Measurements from ENCODE around the gene AFF3.

AFF3 gene

DNA sequence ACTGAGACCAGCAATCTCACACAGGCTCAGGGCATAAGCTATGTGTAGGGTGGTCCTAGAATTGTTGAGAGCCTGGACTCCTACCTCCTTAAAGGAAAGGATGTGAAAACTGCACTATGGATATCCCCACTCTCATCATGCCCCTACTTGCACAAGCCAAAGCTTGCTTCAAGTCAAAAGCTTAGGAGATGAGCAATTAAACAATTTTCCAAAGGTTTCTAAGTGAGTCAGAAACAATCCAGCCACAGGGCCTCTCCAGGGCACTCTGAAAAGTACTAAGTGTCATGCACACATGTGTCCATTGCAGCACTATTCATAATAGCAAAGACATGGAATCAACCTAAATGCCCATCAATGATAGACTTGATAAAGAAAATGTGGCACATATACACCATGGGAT, 215.4 kb downstream of the AFF3 start:
- ChIA-PET POLR2A (no interaction called here), CTCF (interaction anchor here (1.2 kb wide), 1 partner anchor 10 kb away, joined by 3 read pairs; no protein-coding TSS in a partner anchor)
- TF ChIP-seq, protein P1, sequence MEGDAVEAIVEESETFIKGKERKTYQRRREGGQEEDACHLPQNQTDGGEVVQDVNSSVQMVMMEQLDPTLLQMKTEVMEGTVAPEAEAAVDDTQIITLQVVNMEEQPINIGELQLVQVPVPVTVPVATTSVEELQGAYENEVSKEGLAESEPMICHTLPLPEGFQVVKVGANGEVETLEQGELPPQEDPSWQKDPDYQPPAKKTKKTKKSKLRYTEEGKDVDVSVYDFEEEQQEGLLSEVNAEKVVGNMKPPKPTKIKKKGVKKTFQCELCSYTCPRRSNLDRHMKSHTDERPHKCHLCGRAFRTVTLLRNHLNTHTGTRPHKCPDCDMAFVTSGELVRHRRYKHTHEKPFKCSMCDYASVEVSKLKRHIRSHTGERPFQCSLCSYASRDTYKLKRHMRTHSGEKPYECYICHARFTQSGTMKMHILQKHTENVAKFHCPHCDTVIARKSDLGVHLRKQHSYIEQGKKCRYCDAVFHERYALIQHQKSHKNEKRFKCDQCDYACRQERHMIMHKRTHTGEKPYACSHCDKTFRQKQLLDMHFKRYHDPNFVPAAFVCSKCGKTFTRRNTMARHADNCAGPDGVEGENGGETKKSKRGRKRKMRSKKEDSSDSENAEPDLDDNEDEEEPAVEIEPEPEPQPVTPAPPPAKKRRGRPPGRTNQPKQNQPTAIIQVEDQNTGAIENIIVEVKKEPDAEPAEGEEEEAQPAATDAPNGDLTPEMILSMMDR (IDR thresholded peaks at IDR 0.05; ENCODE audit: control extremely low read depth, extremely low read depth, low read depth, missing control alignments) = no peak
- no peak for DNase-seq (ENCODE audit: extremely low spot score)

DNA sequence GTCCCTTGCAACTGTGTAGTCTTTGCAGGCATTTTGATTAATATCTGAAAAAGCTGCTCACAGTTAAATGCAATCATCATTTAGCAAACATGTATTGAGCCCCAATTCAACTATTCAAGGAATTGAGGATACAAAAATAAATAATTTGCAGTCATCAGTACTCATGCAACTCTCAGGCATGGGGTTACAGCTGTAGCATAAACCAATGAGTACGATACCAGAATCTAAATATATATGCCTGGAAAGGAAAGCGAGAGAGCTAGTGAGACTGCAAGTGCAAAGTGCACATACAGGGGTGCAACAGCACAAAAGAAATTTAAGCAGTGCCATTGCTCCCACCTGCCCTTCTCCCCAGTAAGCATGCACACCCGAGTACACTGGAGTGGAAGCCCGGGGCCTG, 216.4 kb downstream of the AFF3 start:
- CTCF ChIA-PET = interaction anchor here (1.2 kb wide), 2 partner anchors 9 kb away, joined by 3 to 5 read pairs; no protein-coding TSS in a partner anchor
- TF ChIP-seq, protein P1 (IDR thresholded peaks at IDR 0.05; ENCODE audit: control extremely low read depth, extremely low read depth, low read depth, missing control alignments) = no peak
- DNase-seq (ENCODE audit: extremely low spot score) = no peak
- POLR2A ChIA-PET = no interaction called here

DNA sequence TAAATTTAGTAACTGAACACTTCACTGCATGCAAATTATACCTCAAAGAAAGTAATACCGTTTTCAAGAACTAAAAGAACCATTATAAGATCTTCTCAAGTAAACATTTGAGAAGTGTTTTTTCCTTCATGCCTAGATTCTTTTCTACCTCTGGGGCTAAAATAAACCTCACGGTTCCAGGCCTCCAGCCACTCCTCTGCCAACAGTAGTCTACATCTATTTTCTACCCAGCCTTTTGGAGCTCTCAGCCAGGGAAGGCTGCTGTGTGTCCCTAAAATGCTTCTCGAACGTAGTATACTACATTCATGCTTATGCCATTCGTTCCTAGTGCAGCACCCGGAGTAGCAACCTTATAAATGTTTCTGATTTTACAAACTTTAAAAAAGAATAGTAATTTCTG, 219.7 kb downstream of the AFF3 start:
- TF ChIP-seq, protein P1 (IDR thresholded peaks at IDR 0.05; ENCODE audit: control extremely low read depth, extremely low read depth, low read depth, missing control alignments) = no peak
- ChIA-PET CTCF (interaction anchor here (1.1 to 2.8 kb wide), 3 partner anchors 10 to 15 kb away, joined by 3 to 8 read pairs (median 3); no protein-coding TSS in a partner anchor), POLR2A (no interaction called here)
- no peak for DNase-seq (ENCODE audit: extremely low spot score)

DNA sequence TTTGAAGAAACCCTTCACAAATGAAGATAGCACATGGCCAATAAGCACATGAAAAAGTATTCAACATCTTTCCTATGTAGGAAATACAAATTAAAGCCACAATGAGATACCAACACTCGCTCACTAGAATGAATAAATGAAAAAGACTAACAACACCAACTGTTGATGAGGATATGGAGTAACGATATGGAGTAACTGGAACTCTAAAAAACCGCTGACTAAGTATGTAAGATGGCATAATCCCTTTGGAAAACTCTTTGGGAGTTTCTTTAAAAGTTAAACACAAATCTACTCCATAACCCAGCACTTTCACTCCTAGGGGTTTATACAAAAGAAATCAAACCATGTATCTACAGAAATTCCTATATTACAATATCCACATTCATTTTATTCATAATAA, 220.5 kb downstream of the AFF3 start:
- no peak for DNase-seq (ENCODE audit: extremely low spot score)
- TF ChIP-seq, protein P1 (IDR thresholded peaks at IDR 0.05; ENCODE audit: control extremely low read depth, extremely low read depth, low read depth, missing control alignments) = no peak
- ChIA-PET CTCF (interaction anchor here (2.8 kb wide), 1 partner anchor 10 kb away, joined by 8 read pairs; no protein-coding TSS in a partner anchor), POLR2A (no interaction called here)

- no peak for DNase-seq (ENCODE audit: extremely low spot score)
- ChIA-PET POLR2A (no interaction called here), CTCF (no interaction called here)
- TF ChIP-seq, protein P1 (IDR thresholded peaks at IDR 0.05; ENCODE audit: control extremely low read depth, extremely low read depth, low read depth, missing control alignments) = no peak
These were observed 224.0 kb downstream of the AFF3 start for GRCh38 chr2:99918389-99918788.

DNA sequence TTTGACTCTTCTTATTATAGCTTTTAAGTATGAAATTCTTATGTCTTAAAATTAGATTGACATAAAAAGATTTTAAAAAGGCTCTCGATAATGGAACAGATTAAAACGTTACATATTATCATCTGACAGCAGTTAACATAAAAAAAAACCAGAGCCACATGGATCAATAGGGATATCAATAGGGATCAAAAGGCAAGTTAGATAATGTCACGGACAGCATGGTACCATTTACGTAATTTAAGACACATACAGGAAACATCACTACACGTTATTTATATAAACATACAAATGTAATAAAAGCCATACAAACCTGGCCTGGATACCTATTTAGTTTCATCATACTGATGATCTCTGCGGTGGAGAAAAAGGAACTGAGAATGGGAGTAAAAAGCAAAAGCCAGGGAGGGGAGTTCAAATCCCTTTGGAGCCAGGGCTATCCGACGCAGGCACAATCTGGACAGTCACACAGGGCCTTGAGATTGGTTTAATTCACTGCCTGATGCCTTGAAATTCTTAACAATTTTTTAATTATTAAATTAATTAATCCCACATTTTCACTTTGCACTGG, 227.2 kb downstream of the AFF3 start:
- ChIA-PET CTCF (no interaction called here), POLR2A (no interaction called here)
- TF ChIP-seq, protein P1 (IDR thresholded peaks at IDR 0.05; ENCODE audit: control extremely low read depth, extremely low read depth, low read depth, missing control alignments) = no peak
- no peak for DNase-seq (ENCODE audit: extremely low spot score)
